Spleen (tissue), 11 donors: ENCODE data around the gene SNX8. TPM values are rescaled to one million over a fixed set of nuclear protein-coding genes. Genes with fewer than 3 reads are reported as not detected.

ENCODE experiments used
- DNase-seq: peaks from one replicate; pipeline ENCODE4 v3.0.0-alpha.2; 2020
- H3K27ac ChIP-seq, 8 donors: fragments of 200-600 bp; sonication (generic) in 7 of 8; 1 replicate in 4 of 8; 2 replicates in 4 of 8; pipeline versions ENCODE4 v1.5.0 to v1.8.0; 2016 to 2021; ENCODE audit warnings: inconsistent platforms in 4 of 8, mild to moderate bottlenecking in 4 of 8, moderate library complexity in 1 of 8
- H3K27me3 ChIP-seq, 7 donors: fragments of 200-600 bp; sonication (generic) in 6 of 7; replicated peaks in 1 of 7; 1 replicate in 4 of 7; 2 replicates in 3 of 7; pipeline versions ENCODE4 v1.5.0 to v1.8.0; 2016 to 2021; ENCODE audit warnings: inconsistent platforms in 3 of 7, mild to moderate bottlenecking in 1 of 7
- H3K36me3 ChIP-seq, 6 donors: fragments of 200-600 bp; sonication (generic) in 5 of 6; 1 replicate in 4 of 6; 2 replicates in 2 of 6; pipeline versions ENCODE4 v1.5.0 to v1.8.0; 2016 to 2021; ENCODE audit warnings: inconsistent platforms in 2 of 6
- H3K4me1 ChIP-seq, 6 donors: fragments of 200-600 bp; sonication (generic) in 5 of 6; 1 replicate in 3 of 6; 2 replicates in 3 of 6; pipeline versions ENCODE4 v1.5.0 to v1.8.0; 2016 to 2021; ENCODE audit warnings: inconsistent platforms in 3 of 6
- H3K4me3 ChIP-seq, 8 donors: fragments of 200-600 bp; sonication (generic) in 7 of 8; 1 replicate in 4 of 8; 2 replicates in 4 of 8; pipeline versions ENCODE4 v1.5.0 to v1.8.0; 2016 to 2021; ENCODE audit warnings: inconsistent platforms in 4 of 8, mild to moderate bottlenecking in 4 of 8, moderate library complexity in 2 of 8
- H3K9me3 ChIP-seq, 8 donors: fragments of 200-600 bp; sonication (generic) in 7 of 8; 1 replicate in 4 of 8; 2 replicates in 4 of 8; pipeline versions ENCODE4 v1.5.0 to v1.8.0; 2016 to 2021; ENCODE audit warnings: inconsistent platforms in 4 of 8
- POLR2A ChIP-seq, 3 donors: fragments of 450-650 bp; IDR thresholded peaks; one replicate each; pipeline ENCODE4 v1.5.1; 2017; ENCODE audit warnings: antibody characterized with exemption in 3 of 3, mild to moderate bottlenecking in 1 of 3
- POLR2AphosphoS5 ChIP-seq, 3 donors: sonication (generic); formaldehyde crosslinking; IDR thresholded peaks; one replicate each; pipeline ENCODE4 v1.5.1; 2017; ENCODE audit warnings: antibody characterized with exemption in 3 of 3
- WGBS, 5 donors: extraction: QIAGEN DNeasy Blood & Tissue Kit in 3 of 5; methylation state at CpG; one replicate each; pipeline versions ENCODE4 v1.1.5 to v1.1.7; 2013 to 2018; 5-methylcytosine and 5-hydroxymethylcytosine counted together
- intact Hi-C: fragments of 100-400 bp; cut with DNase I; formaldehyde crosslinking; loops from one replicate; pipeline ENCODE4 v1.15.0; 2023; ENCODE audit warnings: low total_unique reads
- polyA plus RNA-seq, 3 donors: library from polyadenylated mRNA; stranded (reverse); fragments of 200-250 nt; gene quantifications; one replicate each; pipeline ENCODE4 v1.2.1, GENCODE V29; 2013
- total RNA-seq, 7 donors: library from RNA; depleted of rRNA in 3 of 7; stranded (reverse); fragments of >200 nt in 3 of 7; fragmentation: NEBNext Ultra II Directional in 4 of 7; extraction: Animal tissue kit (Norgen Biotek cat#: 25700) in 4 of 7; gene quantifications; one replicate each; pipeline versions ENCODE4 v1.1.0 to v1.2.1, GENCODE V29; 2016 to 2021
- TF ChIP-seq, protein P1 (sequence below), 11 experiments: fragments of 200-600 bp in 7 of 11; fragments of 450-650 bp in 4 of 11; sonication (generic) in 4 of 11; IDR thresholded peaks in 8 of 11; conservative IDR thresholded peaks in 3 of 11; 1 replicate in 7 of 11; 2 replicates in 4 of 11; pipeline versions ENCODE4 v1.4.0 to v1.8.0; 2016 to 2021; ENCODE audit warnings: antibody characterized with exemption in 11 of 11, inconsistent platforms in 4 of 11, mild to moderate bottlenecking in 1 of 11
- donor health status: healthy with polysubstance abuse.
- donor health status: DM: no; HTN: no; CAD: no; lungs with moderate emphysema.
- donor health status: DM: no; HTN: no; CAD: no.
- donor health status: Bipolar disorder and iron deficiency.
- donor health status: healthy.
- donor health status: DM: no; HTN: no; CAD: no.
- donor health status: DM: yes; HTN: yes; CAD: no.

Gene SNX8
- total and polyA plus RNA-seq, 10 donors, result 48.8 to 196 (median 86.8) TPM

DNA sequence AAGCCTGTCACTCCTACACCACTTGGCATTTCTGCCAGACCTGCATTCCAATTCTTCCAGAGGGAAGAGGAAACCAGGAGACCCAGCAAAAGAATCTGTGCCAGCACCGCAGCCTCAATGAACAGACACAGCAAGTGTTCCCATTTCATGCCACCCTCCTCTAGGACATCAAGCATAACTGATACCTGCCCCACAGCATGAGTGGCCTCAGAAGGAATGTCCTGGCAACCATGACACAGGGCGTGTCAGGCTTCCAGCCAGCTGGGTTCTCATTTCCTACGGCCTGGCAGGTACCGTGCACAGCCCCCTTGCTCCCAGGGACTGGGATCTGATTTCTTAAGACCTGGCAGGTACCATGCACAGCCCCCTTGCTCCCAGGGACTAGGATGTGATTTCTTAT, 89.3 kb downstream of the SNX8 start:
- H3K36me3 ChIP-seq, result peaks cover 3 to 100% (median 67%) of the 10 kb centered on the region in 6 donors

GRCh38 chr7:2224491-2224928, 89.7 kb downstream of the SNX8 start:
- TF ChIP-seq, protein P1, sequence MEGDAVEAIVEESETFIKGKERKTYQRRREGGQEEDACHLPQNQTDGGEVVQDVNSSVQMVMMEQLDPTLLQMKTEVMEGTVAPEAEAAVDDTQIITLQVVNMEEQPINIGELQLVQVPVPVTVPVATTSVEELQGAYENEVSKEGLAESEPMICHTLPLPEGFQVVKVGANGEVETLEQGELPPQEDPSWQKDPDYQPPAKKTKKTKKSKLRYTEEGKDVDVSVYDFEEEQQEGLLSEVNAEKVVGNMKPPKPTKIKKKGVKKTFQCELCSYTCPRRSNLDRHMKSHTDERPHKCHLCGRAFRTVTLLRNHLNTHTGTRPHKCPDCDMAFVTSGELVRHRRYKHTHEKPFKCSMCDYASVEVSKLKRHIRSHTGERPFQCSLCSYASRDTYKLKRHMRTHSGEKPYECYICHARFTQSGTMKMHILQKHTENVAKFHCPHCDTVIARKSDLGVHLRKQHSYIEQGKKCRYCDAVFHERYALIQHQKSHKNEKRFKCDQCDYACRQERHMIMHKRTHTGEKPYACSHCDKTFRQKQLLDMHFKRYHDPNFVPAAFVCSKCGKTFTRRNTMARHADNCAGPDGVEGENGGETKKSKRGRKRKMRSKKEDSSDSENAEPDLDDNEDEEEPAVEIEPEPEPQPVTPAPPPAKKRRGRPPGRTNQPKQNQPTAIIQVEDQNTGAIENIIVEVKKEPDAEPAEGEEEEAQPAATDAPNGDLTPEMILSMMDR (IDR thresholded peaks at IDR 0.05 in 8 of 11, conservative IDR thresholded peaks at IDR 0.05 in 3 of 11), result no peak
- TF ChIP-seq POLR2AphosphoS5 (IDR thresholded peaks at IDR 0.05), result peak in 1 of 3 donors; percentile 56
- intact Hi-C loops, result no loop called here
- H3K27ac ChIP-seq, result peak overlapping the region in 5 of 8 donors; percentile 18 to 60 (median 34)

More for the DNA sequence above, 89.3 kb downstream of the SNX8 start:
- TF ChIP-seq POLR2AphosphoS5 (IDR thresholded peaks at IDR 0.05) (no peak), POLR2A (IDR thresholded peaks at IDR 0.05) (no peak)
- TF ChIP-seq, protein P1 (IDR thresholded peaks at IDR 0.05 in 8 of 11, conservative IDR thresholded peaks at IDR 0.05 in 3 of 11), result no peak
- peaks cover 0 to 34% (median 12%) of the 10 kb centered on the region in 6 donors for H3K4me1 ChIP-seq
- H3K27me3 ChIP-seq, result no peaks in the 10 kb centered on the region
- intact Hi-C loops, result no loop called here
- no peak overlapping the region for H3K4me3 ChIP-seq
- H3K27ac ChIP-seq, result peak overlapping the region in 5 of 8 donors; percentile 18 to 60 (median 34)
- no peak for DNase-seq
- WGBS, 5 donors, result 65 to 84% (median 79%) methylated on average over 4 of the region's 4 CpGs
- no peaks in the 10 kb centered on the region for H3K9me3 ChIP-seq

DNA sequence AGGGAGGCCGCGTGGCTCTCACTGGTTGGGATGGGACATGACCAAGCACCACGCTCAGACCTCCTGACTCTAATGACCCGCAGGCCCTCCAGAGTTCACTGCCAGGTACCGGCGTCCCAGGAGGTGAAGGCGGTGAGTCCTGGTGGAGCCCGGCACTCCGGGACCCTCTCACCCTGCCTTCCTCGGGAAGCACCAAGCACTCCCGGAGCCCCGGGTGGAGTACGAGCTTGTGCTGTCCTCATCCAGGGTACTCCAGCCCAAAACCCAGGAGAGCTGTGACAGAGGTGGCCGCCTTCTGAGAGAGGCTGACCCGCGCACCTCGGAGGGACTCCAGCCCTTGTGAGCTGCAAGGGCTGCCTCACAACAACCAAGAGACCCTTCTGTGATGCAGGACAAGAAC, 90.9 kb downstream of the SNX8 start:
- Histone ChIP-seq H3K36me3 (peaks cover 3 to 100% (median 72%) of the 10 kb centered on the region in 6 donors), H3K27ac (no peak overlapping the region), H3K9me3 (no peaks in the 10 kb centered on the region), H3K4me1 (peaks cover 0 to 23% (median 5%) of the 10 kb centered on the region in 6 donors), H3K4me3 (no peak overlapping the region), H3K27me3 (no peaks in the 10 kb centered on the region)
- intact Hi-C loops, result no loop called here
- DNase-seq, result no peak
- WGBS, 5 donors, result 93 to 97% (median 96%) methylated on average over 12 to 17 of the region's 17 CpGs
- no peak for TF ChIP-seq POLR2AphosphoS5 (IDR thresholded peaks at IDR 0.05)
- TF ChIP-seq, protein P1 (IDR thresholded peaks at IDR 0.05 in 8 of 11, conservative IDR thresholded peaks at IDR 0.05 in 3 of 11), result no peak
- no peak for TF ChIP-seq POLR2A (IDR thresholded peaks at IDR 0.05)

More at GRCh38 chr7:2224491-2224928, 89.7 kb downstream of the SNX8 start:
- Histone ChIP-seq H3K4me3 (no peak overlapping the region), H3K27me3 (no peaks in the 10 kb centered on the region), H3K36me3 (peaks cover 3 to 100% (median 67%) of the 10 kb centered on the region in 6 donors), H3K9me3 (no peaks in the 10 kb centered on the region), H3K4me1 (peaks cover 0 to 29% (median 10%) of the 10 kb centered on the region in 6 donors)
- no peak for DNase-seq
- 81 to 94% (median 84%) methylated on average over 10 to 13 of the region's 13 CpGs for WGBS, 5 donors

GRCh38 chr7:2222516-2222915, 91.7 kb downstream of the SNX8 start:
- H3K4me3 ChIP-seq, result no peak overlapping the region
- H3K27ac ChIP-seq, result no peak overlapping the region
- 93 to 96% (median 95%) methylated on average over 21 to 22 of the region's 22 CpGs for WGBS, 5 donors
- peaks cover 0 to 23% (median 5%) of the 10 kb centered on the region in 6 donors for H3K4me1 ChIP-seq
- H3K36me3 ChIP-seq, result peaks cover 3 to 100% (median 74%) of the 10 kb centered on the region in 6 donors
- no peaks in the 10 kb centered on the region for H3K27me3 ChIP-seq
- TF ChIP-seq, protein P1 (IDR thresholded peaks at IDR 0.05 in 8 of 11, conservative IDR thresholded peaks at IDR 0.05 in 3 of 11), result no peak
- TF ChIP-seq POLR2AphosphoS5 (IDR thresholded peaks at IDR 0.05) (no peak), POLR2A (IDR thresholded peaks at IDR 0.05) (no peak)
- H3K9me3 ChIP-seq, result no peaks in the 10 kb centered on the region
- intact Hi-C loops, result no loop called here
- DNase-seq, result no peak
